ENCODE results near the gene HOXA11. TPM values are rescaled to one million over a fixed set of nuclear protein-coding genes. Genes with fewer than 3 reads are reported as not detected.

HOXA11 gene
- total and polyA plus RNA-seq, 4 donors, result not detected

DNA sequence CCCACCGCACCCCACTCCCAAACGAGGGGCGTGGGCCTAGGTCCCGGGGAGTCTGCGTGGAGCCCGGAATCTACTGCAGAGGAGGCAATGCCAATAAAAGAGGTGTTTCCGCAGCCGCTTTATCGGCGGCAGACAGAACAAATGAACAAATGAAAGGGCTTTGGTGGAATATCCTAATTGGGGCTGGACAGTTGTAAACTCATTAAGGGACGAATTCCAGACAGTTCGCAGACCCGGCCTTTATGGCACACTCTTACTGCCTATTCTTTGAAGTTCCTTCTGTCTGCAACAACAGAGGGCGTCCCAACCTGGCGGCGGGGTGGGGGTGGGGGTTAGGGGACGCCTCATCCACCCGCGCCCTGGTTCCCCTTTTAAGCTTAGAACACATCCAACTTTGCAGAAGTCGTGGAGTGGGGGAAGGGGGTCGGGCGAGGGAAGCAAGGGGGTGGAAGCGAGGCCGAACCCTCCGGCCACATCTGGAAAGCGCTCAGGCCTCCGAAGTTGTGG lies 23.8 kb downstream of the HOXA11 start:
- whole genome bisulfite sequencing, result 5% methylated on average over 27 of the region's 27 CpGs
- no peak overlapping the region for H3K9ac ChIP-seq (ENCODE audit: low read depth in 1 of 2, low read length in 2 of 2)
- DNase-seq (ENCODE audit: low spot score), result no peak

DNA sequence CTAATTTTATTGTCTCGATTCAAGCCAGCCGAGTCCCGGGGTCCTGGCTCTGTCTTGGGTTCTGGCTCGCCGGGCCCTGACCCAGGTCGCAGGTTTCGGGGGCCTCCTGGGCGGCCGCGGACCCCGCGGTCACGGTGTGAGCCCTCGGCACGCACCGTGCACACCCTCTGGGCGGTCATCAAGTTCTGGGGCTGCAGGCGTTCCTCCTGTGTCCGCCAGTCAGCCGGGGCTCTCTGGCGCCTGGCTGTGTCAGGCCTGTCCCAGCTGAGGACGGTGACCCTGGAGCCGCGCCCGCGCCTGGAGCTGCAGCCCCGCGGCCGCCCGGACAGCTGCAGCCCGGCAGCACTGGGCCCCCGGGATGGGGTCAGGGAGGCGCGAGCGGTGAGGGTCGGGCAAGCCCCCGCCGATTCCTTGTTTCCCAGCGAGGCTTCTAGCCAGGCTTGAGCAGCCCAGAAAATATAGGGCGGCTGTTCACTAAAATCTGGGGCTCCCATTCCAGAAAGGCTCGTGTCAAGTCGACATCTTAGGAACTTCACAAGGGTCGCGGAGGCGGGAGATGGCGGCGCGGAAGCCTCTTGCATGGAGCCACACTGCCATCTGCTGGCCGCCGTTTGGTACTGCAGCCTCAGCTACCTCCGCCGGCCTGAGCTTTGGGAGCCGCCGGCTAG lies 24.4 kb downstream of the HOXA11 start:
- H3K4me3 ChIP-seq (ENCODE audit: low read depth in 1 of 3, low read length in 3 of 3), result peak overlapping the region; percentile 54 to 72 (median 71)
- H3K27me3 ChIP-seq (ENCODE audit: control insufficient read depth in 4 of 4, insufficient read depth in 4 of 4, low read length in 3 of 4), result peaks cover 6 to 49% (median 21%) of the 10 kb centered on the region in 4 donors
- no peaks in the 10 kb centered on the region for H3K36me3 ChIP-seq (ENCODE audit: control insufficient read depth in 4 of 4, insufficient read depth in 3 of 4, low read depth in 1 of 4, low read length in 3 of 4)
- peaks cover 0 to 14% (median 0%) of the 10 kb centered on the region in 4 donors for H3K9me3 ChIP-seq (ENCODE audit: control insufficient read depth in 4 of 4, low read length in 3 of 4)
- 1% methylated on average over 54 of the region's 54 CpGs for WGBS
- H3K4me1 ChIP-seq (ENCODE audit: control insufficient read depth in 4 of 4, insufficient read depth in 4 of 4, low read length in 3 of 4), result peaks cover 11 to 30% (median 13%) of the 10 kb centered on the region in 4 donors
- H3K27ac ChIP-seq (ENCODE audit: low read depth in 1 of 2, low read length in 2 of 2), result no peak overlapping the region
- peak; percentile 88 for DNase-seq (ENCODE audit: low spot score)
- TF ChIP-seq YY1 (IDR thresholded peaks at IDR 0.05) (peak; percentile 86), RAD21 (IDR thresholded peaks at IDR 0.05) (peak; percentile 92 to 95), NR2F2 (IDR thresholded peaks at IDR 0.05) (no peak), HNF4A (conservative IDR thresholded peaks at IDR 0.05) (no peak), FOXA2 (IDR thresholded peaks at IDR 0.05) (no peak), SP1 (IDR thresholded peaks at IDR 0.05) (no peak)
- TF ChIP-seq, protein P1, sequence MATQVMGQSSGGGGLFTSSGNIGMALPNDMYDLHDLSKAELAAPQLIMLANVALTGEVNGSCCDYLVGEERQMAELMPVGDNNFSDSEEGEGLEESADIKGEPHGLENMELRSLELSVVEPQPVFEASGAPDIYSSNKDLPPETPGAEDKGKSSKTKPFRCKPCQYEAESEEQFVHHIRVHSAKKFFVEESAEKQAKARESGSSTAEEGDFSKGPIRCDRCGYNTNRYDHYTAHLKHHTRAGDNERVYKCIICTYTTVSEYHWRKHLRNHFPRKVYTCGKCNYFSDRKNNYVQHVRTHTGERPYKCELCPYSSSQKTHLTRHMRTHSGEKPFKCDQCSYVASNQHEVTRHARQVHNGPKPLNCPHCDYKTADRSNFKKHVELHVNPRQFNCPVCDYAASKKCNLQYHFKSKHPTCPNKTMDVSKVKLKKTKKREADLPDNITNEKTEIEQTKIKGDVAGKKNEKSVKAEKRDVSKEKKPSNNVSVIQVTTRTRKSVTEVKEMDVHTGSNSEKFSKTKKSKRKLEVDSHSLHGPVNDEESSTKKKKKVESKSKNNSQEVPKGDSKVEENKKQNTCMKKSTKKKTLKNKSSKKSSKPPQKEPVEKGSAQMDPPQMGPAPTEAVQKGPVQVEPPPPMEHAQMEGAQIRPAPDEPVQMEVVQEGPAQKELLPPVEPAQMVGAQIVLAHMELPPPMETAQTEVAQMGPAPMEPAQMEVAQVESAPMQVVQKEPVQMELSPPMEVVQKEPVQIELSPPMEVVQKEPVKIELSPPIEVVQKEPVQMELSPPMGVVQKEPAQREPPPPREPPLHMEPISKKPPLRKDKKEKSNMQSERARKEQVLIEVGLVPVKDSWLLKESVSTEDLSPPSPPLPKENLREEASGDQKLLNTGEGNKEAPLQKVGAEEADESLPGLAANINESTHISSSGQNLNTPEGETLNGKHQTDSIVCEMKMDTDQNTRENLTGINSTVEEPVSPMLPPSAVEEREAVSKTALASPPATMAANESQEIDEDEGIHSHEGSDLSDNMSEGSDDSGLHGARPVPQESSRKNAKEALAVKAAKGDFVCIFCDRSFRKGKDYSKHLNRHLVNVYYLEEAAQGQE (IDR thresholded peaks at IDR 0.05), result no peak
- TF ChIP-seq, protein P2, sequence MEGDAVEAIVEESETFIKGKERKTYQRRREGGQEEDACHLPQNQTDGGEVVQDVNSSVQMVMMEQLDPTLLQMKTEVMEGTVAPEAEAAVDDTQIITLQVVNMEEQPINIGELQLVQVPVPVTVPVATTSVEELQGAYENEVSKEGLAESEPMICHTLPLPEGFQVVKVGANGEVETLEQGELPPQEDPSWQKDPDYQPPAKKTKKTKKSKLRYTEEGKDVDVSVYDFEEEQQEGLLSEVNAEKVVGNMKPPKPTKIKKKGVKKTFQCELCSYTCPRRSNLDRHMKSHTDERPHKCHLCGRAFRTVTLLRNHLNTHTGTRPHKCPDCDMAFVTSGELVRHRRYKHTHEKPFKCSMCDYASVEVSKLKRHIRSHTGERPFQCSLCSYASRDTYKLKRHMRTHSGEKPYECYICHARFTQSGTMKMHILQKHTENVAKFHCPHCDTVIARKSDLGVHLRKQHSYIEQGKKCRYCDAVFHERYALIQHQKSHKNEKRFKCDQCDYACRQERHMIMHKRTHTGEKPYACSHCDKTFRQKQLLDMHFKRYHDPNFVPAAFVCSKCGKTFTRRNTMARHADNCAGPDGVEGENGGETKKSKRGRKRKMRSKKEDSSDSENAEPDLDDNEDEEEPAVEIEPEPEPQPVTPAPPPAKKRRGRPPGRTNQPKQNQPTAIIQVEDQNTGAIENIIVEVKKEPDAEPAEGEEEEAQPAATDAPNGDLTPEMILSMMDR (IDR thresholded peaks at IDR 0.05; ENCODE audit: low read depth, low read length, missing input control), result peak; percentile 97
- no peak overlapping the region for H3K9ac ChIP-seq (ENCODE audit: low read depth in 1 of 2, low read length in 2 of 2)

More for the DNA sequence above, 23.8 kb downstream of the HOXA11 start:
- Histone ChIP-seq H3K9me3 (ENCODE audit: control insufficient read depth in 4 of 4, low read length in 3 of 4) (peaks cover 0 to 10% (median 0%) of the 10 kb centered on the region in 4 donors), H3K4me3 (ENCODE audit: low read depth in 1 of 3, low read length in 3 of 3) (peak overlapping the region; percentile 47 to 72 (median 71)), H3K27me3 (ENCODE audit: control insufficient read depth in 4 of 4, insufficient read depth in 4 of 4, low read length in 3 of 4) (peaks cover 9 to 51% (median 19%) of the 10 kb centered on the region in 4 donors), H3K36me3 (ENCODE audit: control insufficient read depth in 4 of 4, insufficient read depth in 3 of 4, low read depth in 1 of 4, low read length in 3 of 4) (no peaks in the 10 kb centered on the region), H3K27ac (ENCODE audit: low read depth in 1 of 2, low read length in 2 of 2) (no peak overlapping the region), H3K4me1 (ENCODE audit: control insufficient read depth in 4 of 4, insufficient read depth in 4 of 4, low read length in 3 of 4) (peaks cover 9 to 24% (median 10%) of the 10 kb centered on the region in 4 donors)
- TF ChIP-seq, protein P3, sequence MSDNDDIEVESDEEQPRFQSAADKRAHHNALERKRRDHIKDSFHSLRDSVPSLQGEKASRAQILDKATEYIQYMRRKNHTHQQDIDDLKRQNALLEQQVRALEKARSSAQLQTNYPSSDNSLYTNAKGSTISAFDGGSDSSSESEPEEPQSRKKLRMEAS (IDR thresholded peaks at IDR 0.05), result no peak
- TF ChIP-seq RXRA (IDR thresholded peaks at IDR 0.05) (no peak), NR2F2 (IDR thresholded peaks at IDR 0.05) (no peak)

DNA sequence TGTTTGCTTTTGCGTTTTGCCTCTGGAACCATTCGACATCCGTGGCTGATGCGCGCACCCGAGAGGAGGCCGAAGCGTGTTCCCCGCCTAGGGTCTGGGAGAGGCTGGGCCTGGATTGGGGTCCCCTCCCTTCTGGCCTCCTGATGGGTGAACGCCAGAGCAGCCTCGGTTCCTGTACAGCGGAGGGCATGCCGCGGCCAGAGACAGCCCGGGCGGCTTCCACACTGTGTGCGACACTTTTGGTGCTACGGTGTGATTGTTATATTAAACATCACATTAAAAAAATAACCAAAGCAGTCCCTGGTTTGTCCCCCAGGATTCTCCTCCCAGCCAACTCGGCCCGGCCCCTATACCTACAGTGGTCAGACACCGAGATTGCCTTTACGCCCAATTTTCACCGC lies 24.9 kb downstream of the HOXA11 start:
- no peak for DNase-seq (ENCODE audit: low spot score)
- no peak overlapping the region for H3K9ac ChIP-seq (ENCODE audit: low read depth in 1 of 2, low read length in 2 of 2)
- H3K36me3 ChIP-seq (ENCODE audit: control insufficient read depth in 4 of 4, insufficient read depth in 3 of 4, low read depth in 1 of 4, low read length in 3 of 4), result no peaks in the 10 kb centered on the region
- H3K27me3 ChIP-seq (ENCODE audit: control insufficient read depth in 4 of 4, insufficient read depth in 4 of 4, low read length in 3 of 4), result peaks cover 9 to 49% (median 24%) of the 10 kb centered on the region in 4 donors
- no peak overlapping the region for H3K27ac ChIP-seq (ENCODE audit: low read depth in 1 of 2, low read length in 2 of 2)
- H3K9me3 ChIP-seq (ENCODE audit: control insufficient read depth in 4 of 4, low read length in 3 of 4), result peaks cover 0 to 12% (median 0%) of the 10 kb centered on the region in 4 donors
- peak overlapping the region in 2 of 3 donors; percentile 54 to 72 for H3K4me3 ChIP-seq (ENCODE audit: low read depth in 1 of 3, low read length in 3 of 3)
- peaks cover 12 to 33% (median 13%) of the 10 kb centered on the region in 4 donors for H3K4me1 ChIP-seq (ENCODE audit: control insufficient read depth in 4 of 4, insufficient read depth in 4 of 4, low read length in 3 of 4)
- WGBS, result 14% methylated on average over 23 of the region's 23 CpGs
- no peak for TF ChIP-seq HNF4G (IDR thresholded peaks at IDR 0.05)
- TF ChIP-seq, protein P4, sequence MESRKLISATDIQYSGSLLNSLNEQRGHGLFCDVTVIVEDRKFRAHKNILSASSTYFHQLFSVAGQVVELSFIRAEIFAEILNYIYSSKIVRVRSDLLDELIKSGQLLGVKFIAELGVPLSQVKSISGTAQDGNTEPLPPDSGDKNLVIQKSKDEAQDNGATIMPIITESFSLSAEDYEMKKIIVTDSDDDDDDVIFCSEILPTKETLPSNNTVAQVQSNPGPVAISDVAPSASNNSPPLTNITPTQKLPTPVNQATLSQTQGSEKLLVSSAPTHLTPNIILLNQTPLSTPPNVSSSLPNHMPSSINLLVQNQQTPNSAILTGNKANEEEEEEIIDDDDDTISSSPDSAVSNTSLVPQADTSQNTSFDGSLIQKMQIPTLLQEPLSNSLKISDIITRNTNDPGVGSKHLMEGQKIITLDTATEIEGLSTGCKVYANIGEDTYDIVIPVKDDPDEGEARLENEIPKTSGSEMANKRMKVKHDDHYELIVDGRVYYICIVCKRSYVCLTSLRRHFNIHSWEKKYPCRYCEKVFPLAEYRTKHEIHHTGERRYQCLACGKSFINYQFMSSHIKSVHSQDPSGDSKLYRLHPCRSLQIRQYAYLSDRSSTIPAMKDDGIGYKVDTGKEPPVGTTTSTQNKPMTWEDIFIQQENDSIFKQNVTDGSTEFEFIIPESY (IDR thresholded peaks at IDR 0.05), result no peak
- TF ChIP-seq SP1 (IDR thresholded peaks at IDR 0.05), result no peak
- no peak for TF ChIP-seq RXRA (IDR thresholded peaks at IDR 0.05)
- TF ChIP-seq EGR1 (IDR thresholded peaks at IDR 0.05; ENCODE audit: low read depth in 2 of 2), result no peak
- no peak for TF ChIP-seq HNF4A (conservative IDR thresholded peaks at IDR 0.05)
- no peak for TF ChIP-seq YY1 (IDR thresholded peaks at IDR 0.05)
- TF ChIP-seq FOXA2 (IDR thresholded peaks at IDR 0.05), result no peak
- no peak for TF ChIP-seq NR2F2 (IDR thresholded peaks at IDR 0.05)
- no peak for TF ChIP-seq RAD21 (IDR thresholded peaks at IDR 0.05)
- TF ChIP-seq, protein P5, sequence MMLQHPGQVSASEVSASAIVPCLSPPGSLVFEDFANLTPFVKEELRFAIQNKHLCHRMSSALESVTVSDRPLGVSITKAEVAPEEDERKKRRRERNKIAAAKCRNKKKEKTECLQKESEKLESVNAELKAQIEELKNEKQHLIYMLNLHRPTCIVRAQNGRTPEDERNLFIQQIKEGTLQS (IDR thresholded peaks at IDR 0.05), result no peak
- TF ChIP-seq, protein P2 (IDR thresholded peaks at IDR 0.05; ENCODE audit: low read depth, low read length, missing input control), result no peak
- no peak for TF ChIP-seq FOXA1 (IDR thresholded peaks at IDR 0.05)
